ENCODE measurements around the gene DCST2. TPM values are rescaled to one million over a fixed set of nuclear protein-coding genes. Genes with fewer than 3 reads are reported as not detected.

DCST2 gene
- total and polyA plus RNA-seq, 2 donors (not counting 3 experiments of a cell fraction or from before 2014, with no cell fraction given): 0.29 to 0.51 TPM

DNA sequence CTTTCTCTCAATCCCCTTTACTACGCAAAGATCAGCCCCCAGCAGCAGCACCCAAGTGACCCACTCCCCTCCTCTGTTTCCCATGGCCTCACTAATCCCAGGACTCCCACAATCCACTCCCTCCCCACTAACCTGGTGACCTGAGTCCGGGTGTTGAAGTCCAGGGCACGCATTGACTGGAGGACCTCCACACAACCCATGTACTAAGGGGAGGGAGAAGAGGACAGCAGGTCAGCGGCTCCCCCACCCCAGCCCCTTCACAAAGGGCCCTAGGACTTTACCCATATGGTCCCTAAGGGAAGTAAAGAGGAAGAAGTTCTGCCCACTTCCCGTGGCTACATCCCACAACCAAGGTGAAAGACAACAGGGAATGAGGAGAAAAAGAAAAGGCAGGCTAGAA is 64.3 kb downstream of the DCST2 start:
- ChIA-PET POLR2A (no interaction called here), CTCF (interaction anchor here (1.3 to 8.5 kb wide), 6 partner anchors 8 to 82 kb away, joined by 4 to 81 read pairs (median 22); partner anchors contain the start of genes ADAM15, PBXIP1 and PYGO2)
- Histone ChIP-seq H4K20me1 (replicated peaks; ENCODE audit: control insufficient read depth, extremely low read depth, insufficient read depth, low read length) (no peaks in the 10 kb centered on the region), H3K4me1 (ENCODE audit: control insufficient read depth, extremely low read depth, insufficient read depth, low read length) (peaks cover 66% of the 10 kb centered on the region), H3K4me2 (ENCODE audit: insufficient read depth, low read length) (peak overlapping the region; percentile 80), H3K36me3 (ENCODE audit: control insufficient read depth in 2 of 2, extremely low read depth in 1 of 2, insufficient read depth in 2 of 2, low read length in 2 of 2) (peaks cover 19 to 27% of the 10 kb centered on the region in 2 experiments), H3K27ac (ENCODE audit: insufficient read depth, low read depth, low read length) (peak overlapping the region; percentile 99), H3K9me3 (replicated peaks; ENCODE audit: control insufficient read depth, insufficient read depth, low read length) (no peaks in the 10 kb centered on the region), H3K9ac (replicated peaks; ENCODE audit: extremely low read depth, insufficient read depth, low read length) (peak overlapping the region; percentile 57), H3K9me1 (replicated peaks; ENCODE audit: control insufficient read depth, extremely low read depth, insufficient read depth, low read length) (no peaks in the 10 kb centered on the region), H2AFZ (ENCODE audit: low read depth, low read length) (no peak overlapping the region), H3K79me2 (ENCODE audit: control insufficient read depth, insufficient read depth, low read length) (peaks cover 58% of the 10 kb centered on the region), H3K4me3 (replicated peaks in 1 of 3; ENCODE audit: insufficient read depth in 1 of 3, low read depth in 1 of 3, low read length in 3 of 3) (peak overlapping the region; percentile 64 to 78 (median 70)), H3K27me3 (ENCODE audit: control insufficient read depth in 2 of 2, insufficient read depth in 2 of 2, low read length in 2 of 2) (no peaks in the 10 kb centered on the region)
- FAIRE-seq: no peak
- BruUV-seq (replicated peaks): no TSS peak
- dilution Hi-C loops (cut with MboI; ENCODE audit: extremely low pct_ligation_motif_present, low sequenced_read_pairs) (no loop called here), intact Hi-C loops (cut with micrococcal nuclease) (no loop called here)
- no peak for TF ChIP-seq JUN (IDR thresholded peaks at IDR 0.05; ENCODE audit: borderline replicate concordance, insufficient read depth, insufficient read length, low read depth)
- TF ChIP-seq FOS (IDR thresholded peaks at IDR 0.05; ENCODE audit: borderline replicate concordance, insufficient read depth, low read length): no peak
- TF ChIP-seq GATA2 (IDR thresholded peaks at IDR 0.05; ENCODE audit: insufficient read depth, insufficient read length, low read depth, low read length): no peak
- TF ChIP-seq POLR2AphosphoS5 (IDR thresholded peaks at IDR 0.05; ENCODE audit: insufficient read depth, low read depth, low read length): no peak
- no peak for TF ChIP-seq CTCF (IDR thresholded peaks at IDR 0.05; ENCODE audit: extremely low read depth in 1 of 2, insufficient read depth in 1 of 2, low read depth in 1 of 2, low read length in 2 of 2)
- TF ChIP-seq, protein P1, sequence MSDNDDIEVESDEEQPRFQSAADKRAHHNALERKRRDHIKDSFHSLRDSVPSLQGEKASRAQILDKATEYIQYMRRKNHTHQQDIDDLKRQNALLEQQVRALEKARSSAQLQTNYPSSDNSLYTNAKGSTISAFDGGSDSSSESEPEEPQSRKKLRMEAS (IDR thresholded peaks at IDR 0.05; ENCODE audit: insufficient read depth, insufficient read length): no peak
- no peak for TF ChIP-seq MYC (IDR thresholded peaks at IDR 0.05; ENCODE audit: low read depth, low read length)
- TF ChIP-seq POLR2A (IDR thresholded peaks at IDR 0.05; ENCODE audit: low read depth, low read length): no peak
- no peak for TF ChIP-seq EZH2 (IDR thresholded peaks at IDR 0.05; ENCODE audit: borderline replicate concordance, low read depth, low read length, severe bottlenecking)
- no peak for DNase-seq (ENCODE audit: low read depth, low spot score)

All from endothelial cell of umbilical vein (primary cell).